Caco-2 (cell line): ENCODE data around the gene ABHD8. TPM values are rescaled to one million over a fixed set of nuclear protein-coding genes. Genes with fewer than 3 reads are reported as not detected.

Experiments
- Bru-seq: library from RNA; stranded (reverse); fragments of 400-500 nt; gene quantifications from one replicate; lab custom pipeline; 2021; lab: Mats Ljungman, UMichigan
- BruChase-seq, 2 experiments: library from RNA; stranded (reverse); fragments of 400-500 nt; gene quantifications; one replicate each; lab custom pipeline; 2021; lab: Mats Ljungman, UMichigan
- BruUV-seq: library from RNA; stranded (reverse); fragments of 400-500 nt; replicated peaks from 2 replicates; lab custom pipeline; 2021; lab: Mats Ljungman, UMichigan
- CTCF ChIA-PET: fragments of 300-600 bp; sonication (Branson Sonifier 250); formaldehyde crosslinking; loops from one replicate; lab custom pipeline; 2022; ENCODE audit warnings: antibody characterized with exemption; lab: Charles Lee
- POLR2A ChIA-PET: fragments of 300-600 bp; sonication (Branson Sonifier 250); formaldehyde crosslinking; loops from one replicate; lab custom pipeline; 2022; ENCODE audit warnings: antibody characterized with exemption; lab: Charles Lee
- DNase-seq, 2 experiments: peaks; one replicate each; pipeline versions ENCODE4 v3.0.0 to v3.0.0-alpha.2; 2020 to 2022
- H3K27me3 ChIP-seq: replicated peaks from 2 replicates; pipeline ENCODE4 v1.6.0; 2011; ENCODE audit warnings: low read length; ENCODE audit not compliant: control insufficient read depth, insufficient read depth
- H3K36me3 ChIP-seq: 2 replicates; pipeline ENCODE4 v1.5.1; 2011; ENCODE audit warnings: low read length; ENCODE audit not compliant: control insufficient read depth, insufficient read depth
- H3K4me1 ChIP-seq: fragments of 250-450 bp; sonication (Bioruptor Pico); 2 replicates; pipeline ENCODE4 v1.5.1; 2020; ENCODE audit warnings: mild to moderate bottlenecking
- H3K4me3 ChIP-seq: 2 replicates; pipeline ENCODE4 v1.5.1; 2011; ENCODE audit warnings: low read depth, mild to moderate bottlenecking, control low read depth, low read length
- H3K9me3 ChIP-seq: fragments of 250-450 bp; sonication (Bioruptor Pico); 2 replicates; pipeline ENCODE4 v1.5.1; 2020; ENCODE audit warnings: mild to moderate bottlenecking, moderate library complexity
- H3K27ac Mint-ChIP-seq: one replicate; pipeline ENCODE4 v1.8.0; 2022; ENCODE audit warnings: mixed read lengths; ENCODE audit not compliant: unreplicated experiment
- H3K27me3 Mint-ChIP-seq: one replicate; pipeline ENCODE4 v1.8.0; 2022; ENCODE audit warnings: mixed read lengths; ENCODE audit not compliant: insufficient read depth, unreplicated experiment
- H3K36me3 Mint-ChIP-seq: one replicate; pipeline ENCODE4 v1.8.0; 2022; ENCODE audit warnings: mild to moderate bottlenecking, mixed read lengths; ENCODE audit not compliant: insufficient read depth, unreplicated experiment
- H3K4me1 Mint-ChIP-seq: one replicate; pipeline ENCODE4 v1.8.0; 2022; ENCODE audit warnings: low read depth, mixed read lengths; ENCODE audit not compliant: unreplicated experiment
- H3K4me3 Mint-ChIP-seq: one replicate; pipeline ENCODE4 v1.8.0; 2022; ENCODE audit warnings: mild to moderate bottlenecking, moderate library complexity, mixed read lengths; ENCODE audit not compliant: unreplicated experiment
- H3K9me3 Mint-ChIP-seq: one replicate; pipeline ENCODE4 v1.8.0; 2022; ENCODE audit warnings: mixed read lengths; ENCODE audit not compliant: unreplicated experiment
- intact Hi-C: fragments of 100-400 bp; cut with micrococcal nuclease; formaldehyde crosslinking; loops from one replicate; pipeline ENCODE4 v1.10.0; 2022; ENCODE audit not compliant: unreplicated experiment
- long read RNA-seq: library from polyadenylated mRNA; stranded (forward); transcript quantifications from one replicate; pipeline ENCODE4 v2.0.0, GENCODE V29; 2022
- total RNA-seq: library from RNA; stranded (reverse); gene quantifications from 2 replicates; pipeline ENCODE4 v1.2.3, GENCODE V29; 2022
- TF ChIP-seq, protein P1 (sequence below), 2 experiments: fragments of 200-600 bp in 1 of 2; IDR thresholded peaks; 1 replicate in 1 of 2; 2 replicates in 1 of 2; pipeline versions ENCODE4 v1.5.1 to v1.8.0; 2011 to 2022; ENCODE audit warnings: antibody characterized with exemption in 1 of 2, control low read depth in 1 of 2, inconsistent platforms in 1 of 2, low read depth in 1 of 2, low read length in 1 of 2, mild to moderate bottlenecking in 1 of 2, moderate library complexity in 1 of 2; ENCODE audit not compliant: insufficient read depth in 1 of 2, severe bottlenecking in 1 of 2, unreplicated experiment in 1 of 2

The ABHD8 gene, protein sequence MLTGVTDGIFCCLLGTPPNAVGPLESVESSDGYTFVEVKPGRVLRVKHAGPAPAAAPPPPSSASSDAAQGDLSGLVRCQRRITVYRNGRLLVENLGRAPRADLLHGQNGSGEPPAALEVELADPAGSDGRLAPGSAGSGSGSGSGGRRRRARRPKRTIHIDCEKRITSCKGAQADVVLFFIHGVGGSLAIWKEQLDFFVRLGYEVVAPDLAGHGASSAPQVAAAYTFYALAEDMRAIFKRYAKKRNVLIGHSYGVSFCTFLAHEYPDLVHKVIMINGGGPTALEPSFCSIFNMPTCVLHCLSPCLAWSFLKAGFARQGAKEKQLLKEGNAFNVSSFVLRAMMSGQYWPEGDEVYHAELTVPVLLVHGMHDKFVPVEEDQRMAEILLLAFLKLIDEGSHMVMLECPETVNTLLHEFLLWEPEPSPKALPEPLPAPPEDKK
- 9.4 and 11.3 TPM in 2 replicates for total RNA-seq
- Bru-seq, nascent RNA: percentile 48 among the genes with signal in this experiment
- percentile 50 among the genes with signal in this experiment for BruChase-seq, experiment 1, labeled RNA remaining after a 2-hour chase
- percentile 55 among the genes with signal in this experiment for BruChase-seq, experiment 2, labeled RNA remaining after a 6-hour chase
- long read RNA-seq, transcript ABHD8-201 (5 exons, 2,090 nt): major isoform, 19 of 47 reads
- long read RNA-seq, partial matches to known transcripts: 0 of 47 reads
- long read RNA-seq, other reads (novel, unspliced or antisense): 28 of 47 reads

DNA sequence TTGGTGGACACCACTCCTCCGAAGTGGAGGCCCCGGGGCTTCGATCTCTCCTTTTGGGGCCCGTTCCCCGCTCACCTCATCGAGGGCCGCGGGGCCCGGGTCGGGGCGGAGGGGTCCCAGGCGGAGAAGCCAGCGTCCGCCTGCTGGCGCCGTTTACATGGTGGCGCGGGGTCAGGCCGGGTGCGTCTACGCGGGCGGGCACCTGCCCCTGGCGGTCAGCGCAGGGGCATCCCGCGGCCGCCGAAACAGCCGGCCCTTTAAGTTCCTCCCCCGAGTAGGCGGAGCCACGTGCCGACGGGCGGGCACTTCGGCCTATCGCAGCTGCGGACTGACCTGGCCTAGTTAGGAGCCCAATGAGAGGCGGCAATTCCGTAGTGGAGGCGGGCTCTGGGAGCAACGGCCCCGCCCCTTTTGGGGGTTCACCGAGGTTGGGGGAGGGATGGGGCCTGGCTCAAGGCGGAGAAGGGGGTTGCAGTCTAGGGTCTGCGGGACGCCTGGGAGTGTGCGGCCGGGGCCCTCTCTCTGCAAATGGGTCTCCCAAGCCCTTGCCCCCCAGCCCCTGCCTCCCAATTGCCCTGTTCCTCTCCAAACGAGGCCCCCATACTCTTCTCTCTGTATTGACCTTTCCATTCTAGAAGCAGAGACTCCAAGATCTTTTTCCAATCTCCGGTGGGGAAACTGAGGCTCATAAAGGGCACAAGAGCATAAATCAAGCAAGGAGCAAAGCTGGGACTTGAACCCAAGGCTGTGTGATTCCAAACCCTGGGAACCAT is at the start of gene ABHD8:
TSS of gene ABHD8 (minus strand) at position 259 of the 773 bp plus-strand sequence. CDS start 1,809 bp downstream, outside the sequence.
- Mint-ChIP-seq H3K4me1 (peaks cover 8% of the 10 kb centered on the region), H3K9me3 (no peaks in the 10 kb centered on the region), H3K27ac (peak within 1 kb of the TSS; percentile 25), H3K36me3 (peaks cover 31% of the 10 kb centered on the region), H3K4me3 (peak within 1 kb of the TSS; percentile 69), H3K27me3 (no peaks in the 10 kb centered on the region)
- TF ChIP-seq, protein P1, sequence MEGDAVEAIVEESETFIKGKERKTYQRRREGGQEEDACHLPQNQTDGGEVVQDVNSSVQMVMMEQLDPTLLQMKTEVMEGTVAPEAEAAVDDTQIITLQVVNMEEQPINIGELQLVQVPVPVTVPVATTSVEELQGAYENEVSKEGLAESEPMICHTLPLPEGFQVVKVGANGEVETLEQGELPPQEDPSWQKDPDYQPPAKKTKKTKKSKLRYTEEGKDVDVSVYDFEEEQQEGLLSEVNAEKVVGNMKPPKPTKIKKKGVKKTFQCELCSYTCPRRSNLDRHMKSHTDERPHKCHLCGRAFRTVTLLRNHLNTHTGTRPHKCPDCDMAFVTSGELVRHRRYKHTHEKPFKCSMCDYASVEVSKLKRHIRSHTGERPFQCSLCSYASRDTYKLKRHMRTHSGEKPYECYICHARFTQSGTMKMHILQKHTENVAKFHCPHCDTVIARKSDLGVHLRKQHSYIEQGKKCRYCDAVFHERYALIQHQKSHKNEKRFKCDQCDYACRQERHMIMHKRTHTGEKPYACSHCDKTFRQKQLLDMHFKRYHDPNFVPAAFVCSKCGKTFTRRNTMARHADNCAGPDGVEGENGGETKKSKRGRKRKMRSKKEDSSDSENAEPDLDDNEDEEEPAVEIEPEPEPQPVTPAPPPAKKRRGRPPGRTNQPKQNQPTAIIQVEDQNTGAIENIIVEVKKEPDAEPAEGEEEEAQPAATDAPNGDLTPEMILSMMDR (IDR thresholded peaks at IDR 0.05; ENCODE audit: insufficient read depth in 1 of 2, low read depth in 1 of 2, low read length in 1 of 2, severe bottlenecking in 1 of 2, unreplicated experiment in 1 of 2): peak; percentile 49 to 58
- Histone ChIP-seq H3K36me3 (0 out of 2 replicates have a peak, but pooled peaks cover 1% of the 10 kb centered on the region), H3K4me1 (peaks cover 16% of the 10 kb centered on the region), H3K4me3 (peak within 1 kb of the TSS; percentile 73), H3K9me3 (peaks cover under 1% of the 10 kb centered on the region; the same call in 1 of the 2 replicates), H3K27me3 (no peaks in the 10 kb centered on the region)
- DNase-seq: peak; percentile 96 to 97
- ChIA-PET POLR2A (no interaction called here), CTCF (interaction anchor here (1.3 to 1.8 kb wide), 2 partner anchors 10 to 100 kb away, joined by 3 to 6 read pairs; no protein-coding TSS in a partner anchor)
- intact Hi-C loops: no loop called here
- BruUV-seq: no TSS peak

DNA sequence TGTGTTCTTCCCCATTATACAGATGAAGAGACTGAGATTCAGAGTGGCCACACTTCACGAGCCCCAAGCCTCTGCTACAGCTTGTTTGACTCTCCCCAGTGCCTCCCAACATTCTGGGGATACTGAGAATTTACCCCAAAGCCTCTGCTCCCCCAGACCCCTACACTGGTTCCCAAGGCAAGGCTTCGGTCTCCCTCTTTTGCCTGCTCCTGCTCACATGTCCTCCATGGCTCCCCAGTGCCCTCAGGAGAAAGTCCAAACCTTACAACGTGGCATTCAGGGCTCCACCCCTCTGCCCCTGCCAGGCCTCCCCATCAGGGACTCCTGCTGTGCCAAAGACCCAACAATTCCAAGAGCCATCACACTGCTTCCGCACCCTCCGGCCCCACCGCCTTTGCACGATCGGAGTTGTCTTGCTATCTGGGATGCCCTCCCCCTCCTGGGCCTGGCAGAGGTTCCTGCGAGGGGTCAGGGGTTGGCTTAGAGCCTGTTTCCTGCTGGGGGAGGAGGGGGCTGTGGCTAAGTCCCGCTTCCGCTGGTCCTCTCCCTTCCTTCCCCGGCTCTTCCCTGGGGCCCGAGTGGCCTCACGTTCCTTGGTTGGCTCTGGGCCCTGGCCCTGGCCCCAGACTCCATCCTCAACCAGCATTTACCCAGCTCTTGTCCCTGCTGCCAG is 49.5 kb upstream of the ABHD8 start:
- Mint-ChIP-seq H3K9me3 (no peaks in the 10 kb centered on the region), H3K27me3 (peaks cover 4% of the 10 kb centered on the region), H3K27ac (no peak overlapping the region), H3K4me3 (no peak overlapping the region), H3K36me3 (no peaks in the 10 kb centered on the region), H3K4me1 (no peaks in the 10 kb centered on the region)
- no peak overlapping the region for H3K4me3 ChIP-seq
- no peaks in the 10 kb centered on the region for H3K36me3 ChIP-seq
- TF ChIP-seq, protein P1 (IDR thresholded peaks at IDR 0.05; ENCODE audit: insufficient read depth in 1 of 2, low read depth in 1 of 2, low read length in 1 of 2, severe bottlenecking in 1 of 2, unreplicated experiment in 1 of 2): no peak
- intact Hi-C loops: no loop called here
- ChIA-PET POLR2A (no interaction called here), CTCF (no interaction called here)
- H3K4me1 ChIP-seq: no peaks in the 10 kb centered on the region
- H3K9me3 ChIP-seq: no peaks in the 10 kb centered on the region
- BruUV-seq: no TSS peak
- DNase-seq: no peak
- no peaks in the 10 kb centered on the region for H3K27me3 ChIP-seq
